ENCODE measurements around the gene KIF26A. TPM values are rescaled to one million over a fixed set of nuclear protein-coding genes. Genes with fewer than 3 reads are reported as not detected.

Gene KIF26A
- total RNA-seq, result 10.4 TPM

- peak; percentile 8 for ATAC-seq
- peak; percentile 61 for DNase-seq (ENCODE audit: low spot score)
- intact Hi-C loops (cut with DNase I), result loop anchor here (5.0 kb wide), 1 partner anchor 504 kb away; no protein-coding TSS in a partner anchor
These were observed at the start of gene KIF26A for GRCh38 chr14:104138098-104138717. Gene KIF26A, plus strand, starts transcription at chr14:104138587. Its CDS starts 136 bp downstream, at chr14:104138723.

DNA sequence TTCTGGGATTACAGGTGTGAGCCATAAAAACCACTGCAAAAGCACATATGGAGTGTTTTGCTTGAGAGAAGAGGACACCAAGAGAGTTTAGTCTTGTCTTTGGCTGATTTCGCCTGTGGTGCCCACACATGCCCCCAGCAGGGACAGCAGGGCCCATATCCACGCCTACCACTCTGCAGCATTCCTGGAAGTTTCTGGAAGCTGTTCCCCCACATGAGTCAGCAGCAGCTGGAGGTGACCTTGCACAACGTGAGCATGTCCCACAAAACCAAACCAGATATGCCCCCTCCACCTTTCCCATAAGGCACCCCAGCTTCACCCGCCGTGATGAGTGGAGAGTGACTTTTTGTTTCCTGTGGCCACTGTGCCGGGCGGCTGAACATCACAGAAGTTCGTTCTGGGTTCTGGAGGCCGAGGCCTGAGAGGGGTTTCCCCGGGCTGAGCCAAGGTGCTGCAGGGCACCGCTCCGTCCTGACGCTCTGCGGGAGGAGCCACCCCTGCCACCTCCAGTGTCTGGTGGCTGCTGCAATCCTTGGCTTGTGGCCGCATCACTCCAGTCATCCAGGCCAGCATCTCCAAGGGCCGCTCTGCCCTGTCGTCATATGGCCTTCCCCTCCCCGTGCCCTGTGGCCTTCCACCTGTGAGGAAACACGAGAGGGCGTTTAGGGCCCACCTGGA lies 48.2 kb upstream of the KIF26A start:
- peak; percentile 47 for DNase-seq (ENCODE audit: low spot score)
- intact Hi-C loops (cut with DNase I), result no loop called here
- ATAC-seq, result no peak

- no peak for DNase-seq (ENCODE audit: low spot score)
- no peak for ATAC-seq
- intact Hi-C loops (cut with DNase I), result no loop called here
These were observed 47.1 kb upstream of the KIF26A start for GRCh38 chr14:104091061-104091926.

DNA sequence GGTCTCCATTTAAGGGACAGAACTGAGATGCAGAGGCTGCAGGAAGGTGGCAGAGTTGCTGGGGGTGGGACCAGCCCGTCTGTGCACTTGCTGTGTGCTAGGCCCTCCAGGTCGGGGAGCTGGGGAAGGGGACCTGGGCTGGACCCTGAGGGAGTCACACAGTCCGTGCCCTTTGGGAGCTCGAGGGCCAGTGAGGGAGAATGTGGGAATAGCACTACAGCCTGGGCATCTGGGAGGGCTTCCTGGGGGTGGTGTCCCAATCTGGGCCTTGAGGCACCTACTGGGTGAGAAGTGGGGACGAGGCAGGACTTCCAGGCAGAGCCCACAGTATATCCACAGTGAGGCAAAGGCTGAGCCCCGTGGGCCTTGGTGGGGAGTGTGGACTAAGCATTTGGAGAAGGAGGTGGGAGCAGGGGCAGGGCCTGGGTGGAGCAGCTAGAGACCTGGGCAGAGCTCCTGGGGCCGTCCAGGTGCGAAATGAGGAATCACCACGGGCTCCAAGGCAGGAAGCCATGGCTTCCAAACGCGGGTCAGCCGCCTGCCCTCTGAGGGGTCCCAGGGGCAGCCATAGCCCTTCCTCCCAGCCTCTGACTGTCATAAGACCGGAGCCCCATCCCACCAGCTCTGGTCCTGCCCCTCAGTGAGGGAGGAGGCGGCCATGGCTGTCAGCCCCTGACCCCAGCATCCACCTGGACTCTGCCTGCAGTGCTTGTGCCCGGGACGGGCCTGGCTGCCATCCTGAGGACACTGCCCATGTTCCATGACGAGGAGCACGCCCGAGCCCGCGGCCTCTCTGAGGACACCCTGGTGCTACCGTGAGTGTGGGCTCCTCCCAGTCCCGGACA lies 46.2 kb upstream of the KIF26A start:
- no peak for DNase-seq (ENCODE audit: low spot score)
- intact Hi-C loops (cut with DNase I), result no loop called here
- ATAC-seq, result no peak

DNA sequence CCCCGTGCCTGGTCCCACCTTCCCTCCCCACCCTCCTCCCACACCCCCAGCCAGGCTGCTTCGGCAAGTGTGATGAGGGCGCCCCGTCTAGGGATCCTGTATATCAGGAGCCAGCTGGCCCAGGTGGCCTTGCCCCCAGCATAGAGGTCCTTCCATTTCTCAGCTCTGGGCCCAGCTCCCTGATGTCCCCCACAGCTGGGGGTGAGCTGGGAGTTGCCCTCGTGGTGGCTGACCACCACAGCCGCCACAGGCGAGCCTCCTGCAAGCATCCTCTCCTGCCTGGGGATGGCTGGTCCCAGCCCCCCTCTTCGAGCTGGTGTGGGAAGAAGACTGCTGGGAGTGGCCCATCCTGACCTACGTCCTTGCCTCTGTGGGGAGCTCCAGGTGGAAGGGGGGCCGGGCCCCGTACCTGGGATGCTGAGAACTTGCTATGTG lies 45.4 kb upstream of the KIF26A start:
- intact Hi-C loops (cut with DNase I), result no loop called here
- DNase-seq (ENCODE audit: low spot score) (no peak), ATAC-seq (no peak)

GRCh38 chr14:104093366-104094055 lies 44.9 kb upstream of the KIF26A start:
- ATAC-seq (peak; percentile 67), DNase-seq (ENCODE audit: low spot score) (no peak)
- intact Hi-C loops (cut with DNase I), result no loop called here

DNA sequence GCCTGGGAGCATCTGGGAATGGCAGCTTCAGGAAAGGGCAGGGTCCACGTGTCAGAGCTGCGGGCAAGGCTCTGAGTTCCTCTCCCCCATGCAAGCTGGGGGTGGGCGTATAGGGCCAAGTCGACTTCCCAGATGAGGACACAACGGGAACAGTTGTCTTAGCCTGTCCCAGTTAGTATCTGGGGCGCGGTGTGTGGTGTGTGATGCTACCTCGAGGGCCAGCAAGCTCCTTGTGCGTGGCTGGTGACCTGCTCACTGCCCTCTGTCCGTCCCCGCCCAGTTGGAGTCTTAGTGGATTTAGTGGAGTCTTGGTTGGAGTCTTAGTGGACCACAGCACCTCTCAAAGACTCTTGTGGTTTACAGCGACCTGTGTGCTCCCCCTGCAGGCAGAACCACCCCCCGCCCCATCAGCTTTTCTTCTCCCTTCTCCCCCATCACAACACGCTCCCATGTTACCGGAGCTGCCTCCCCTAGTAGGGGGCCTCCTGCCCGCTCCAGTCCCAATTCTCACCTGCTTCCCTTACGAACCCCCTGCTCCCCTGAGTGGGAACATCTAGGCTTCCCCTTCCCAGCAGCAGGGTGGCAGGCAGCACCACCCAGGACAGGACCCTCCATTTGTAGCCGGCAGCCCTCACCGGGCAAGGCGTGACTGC lies 44.2 kb upstream of the KIF26A start:
- ATAC-seq (no peak), DNase-seq (ENCODE audit: low spot score) (no peak)
- intact Hi-C loops (cut with DNase I), result no loop called here

DNA sequence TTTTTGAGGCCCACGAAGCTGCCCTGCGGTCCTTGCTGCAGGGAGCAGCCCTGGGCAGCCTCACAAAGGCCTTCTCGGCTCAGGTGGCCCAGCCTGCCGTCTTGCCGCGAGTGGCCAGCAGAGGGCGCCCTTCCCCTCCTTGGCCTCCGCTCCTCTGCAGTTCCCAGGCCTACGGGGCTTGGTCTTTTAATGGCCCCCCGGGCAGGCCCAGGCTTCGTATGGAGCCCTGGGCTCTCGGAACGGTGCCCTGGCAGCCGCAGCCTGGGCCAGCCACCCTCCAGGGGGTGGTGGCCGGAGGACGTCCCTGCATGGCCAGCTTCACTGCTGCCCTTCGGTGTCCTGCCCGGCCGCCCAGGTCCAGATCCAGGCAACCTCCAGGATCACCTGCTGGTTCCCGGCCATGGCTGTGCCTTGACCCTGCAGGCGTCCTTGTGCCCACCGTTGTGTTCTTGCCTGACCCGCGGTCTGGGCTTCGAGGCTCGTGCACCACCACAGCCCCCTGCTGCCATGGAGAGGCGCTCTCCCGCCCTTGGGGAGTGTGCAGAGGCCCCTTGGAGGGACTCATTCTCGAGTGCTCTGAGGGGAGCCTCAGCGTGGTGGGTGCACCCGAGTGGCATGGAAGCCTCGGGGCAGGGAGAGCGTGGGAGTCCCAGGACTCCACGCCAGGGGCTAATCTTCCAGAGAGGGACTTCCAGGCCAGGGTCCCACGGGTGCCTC lies 43.5 kb upstream of the KIF26A start:
- ATAC-seq, result peak; percentile 35

DNA sequence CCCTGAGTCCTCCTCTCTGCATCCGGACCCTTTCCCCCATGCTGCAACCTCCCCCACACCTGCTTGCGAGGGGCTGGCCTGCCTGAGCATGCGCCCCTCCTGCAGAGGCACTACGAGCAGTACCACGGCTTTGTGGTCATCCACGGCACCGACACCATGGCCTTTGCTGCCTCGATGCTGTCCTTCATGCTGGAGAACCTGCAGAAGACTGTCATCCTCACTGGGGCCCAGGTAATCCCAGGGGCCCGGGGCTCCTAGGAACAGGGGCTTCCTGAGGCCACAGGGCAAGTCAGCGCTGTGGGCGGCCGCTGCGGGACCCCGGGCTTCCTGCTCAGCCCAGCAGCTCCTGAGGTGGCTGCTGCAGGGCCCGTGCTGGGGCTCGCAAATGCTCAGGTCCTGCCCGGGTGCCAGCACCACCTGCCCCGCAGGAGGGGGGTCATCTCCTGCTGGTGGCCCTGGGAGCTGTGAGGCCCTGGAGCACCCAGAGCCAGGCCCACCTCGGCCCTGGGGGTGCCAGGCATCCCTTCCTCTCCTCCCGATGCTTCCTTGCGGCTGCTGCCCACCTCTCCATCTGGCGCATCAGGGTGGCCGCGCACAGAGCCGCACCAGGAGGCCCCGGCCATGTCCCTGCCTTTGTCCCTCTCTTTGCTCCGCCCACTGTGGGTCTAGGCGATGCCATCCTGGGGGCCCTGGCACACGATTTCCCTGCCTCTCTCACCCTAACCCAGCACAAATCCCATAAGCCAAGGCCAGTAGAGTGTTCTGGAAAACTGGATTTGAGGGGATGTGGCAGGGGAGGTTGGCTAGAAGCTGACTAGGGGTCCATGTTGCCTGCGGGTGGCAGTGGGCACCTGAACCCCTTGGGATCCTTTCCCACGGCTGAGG lies 42.7 kb upstream of the KIF26A start:
- intact Hi-C loops (cut with DNase I), result no loop called here
- no peak for ATAC-seq
- DNase-seq (ENCODE audit: low spot score), result no peak

More for the DNA sequence above, 43.5 kb upstream of the KIF26A start:
- DNase-seq (ENCODE audit: low spot score), result no peak
- intact Hi-C loops (cut with DNase I), result no loop called here

- intact Hi-C loops (cut with DNase I), result no loop called here
- ATAC-seq, result no peak
- no peak for DNase-seq (ENCODE audit: low spot score)
These were observed 42.1 kb upstream of the KIF26A start for GRCh38 chr14:104096318-104096717.

GRCh38 chr14:104096751-104097700 lies 41.4 kb upstream of the KIF26A start:
- ATAC-seq (no peak), DNase-seq (ENCODE audit: low spot score) (no peak)
- intact Hi-C loops (cut with DNase I), result no loop called here

DNA sequence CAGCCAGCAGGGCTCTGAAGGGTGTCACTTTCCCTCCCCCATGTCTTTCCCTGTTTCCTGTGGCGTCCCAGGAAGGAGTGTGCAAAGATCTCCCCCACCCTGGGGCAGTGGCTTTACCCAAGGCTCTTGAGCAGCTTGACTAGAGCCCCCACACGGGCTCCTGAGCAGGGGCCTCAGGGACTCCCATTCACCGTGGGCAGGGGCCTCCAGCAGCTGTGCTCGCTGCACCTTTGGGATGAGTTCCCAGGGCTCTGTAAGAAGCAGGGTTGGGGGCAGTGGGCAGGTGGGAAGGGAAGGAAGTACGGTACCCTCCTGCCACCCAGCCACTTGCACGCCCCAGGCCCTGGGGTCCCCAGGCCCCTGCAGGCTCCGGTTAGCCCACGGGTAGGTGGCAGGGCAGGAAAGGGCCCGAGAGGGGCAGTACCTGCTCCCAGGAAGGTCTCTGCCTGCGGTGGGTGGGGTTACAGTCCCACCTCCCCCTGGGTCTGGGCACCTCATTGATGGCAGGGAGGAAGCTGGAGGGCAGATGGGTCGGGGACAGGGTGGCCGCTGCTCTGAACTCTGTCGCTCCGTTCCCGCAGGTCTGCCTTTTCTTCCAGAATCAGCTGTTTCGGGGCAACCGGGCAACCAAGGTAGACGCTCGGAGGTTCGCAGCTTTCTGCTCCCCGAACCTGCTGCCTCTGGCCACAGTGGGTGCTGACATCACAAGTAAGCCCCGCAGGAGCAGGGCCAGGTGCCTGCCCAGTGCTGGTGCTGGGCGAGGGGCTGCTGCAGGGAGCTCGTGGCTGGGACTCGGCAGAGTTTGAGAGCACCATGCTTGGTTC lies 39.9 kb upstream of the KIF26A start:
- intact Hi-C loops (cut with DNase I), result no loop called here
- DNase-seq (ENCODE audit: low spot score) (no peak), ATAC-seq (no peak)

DNA sequence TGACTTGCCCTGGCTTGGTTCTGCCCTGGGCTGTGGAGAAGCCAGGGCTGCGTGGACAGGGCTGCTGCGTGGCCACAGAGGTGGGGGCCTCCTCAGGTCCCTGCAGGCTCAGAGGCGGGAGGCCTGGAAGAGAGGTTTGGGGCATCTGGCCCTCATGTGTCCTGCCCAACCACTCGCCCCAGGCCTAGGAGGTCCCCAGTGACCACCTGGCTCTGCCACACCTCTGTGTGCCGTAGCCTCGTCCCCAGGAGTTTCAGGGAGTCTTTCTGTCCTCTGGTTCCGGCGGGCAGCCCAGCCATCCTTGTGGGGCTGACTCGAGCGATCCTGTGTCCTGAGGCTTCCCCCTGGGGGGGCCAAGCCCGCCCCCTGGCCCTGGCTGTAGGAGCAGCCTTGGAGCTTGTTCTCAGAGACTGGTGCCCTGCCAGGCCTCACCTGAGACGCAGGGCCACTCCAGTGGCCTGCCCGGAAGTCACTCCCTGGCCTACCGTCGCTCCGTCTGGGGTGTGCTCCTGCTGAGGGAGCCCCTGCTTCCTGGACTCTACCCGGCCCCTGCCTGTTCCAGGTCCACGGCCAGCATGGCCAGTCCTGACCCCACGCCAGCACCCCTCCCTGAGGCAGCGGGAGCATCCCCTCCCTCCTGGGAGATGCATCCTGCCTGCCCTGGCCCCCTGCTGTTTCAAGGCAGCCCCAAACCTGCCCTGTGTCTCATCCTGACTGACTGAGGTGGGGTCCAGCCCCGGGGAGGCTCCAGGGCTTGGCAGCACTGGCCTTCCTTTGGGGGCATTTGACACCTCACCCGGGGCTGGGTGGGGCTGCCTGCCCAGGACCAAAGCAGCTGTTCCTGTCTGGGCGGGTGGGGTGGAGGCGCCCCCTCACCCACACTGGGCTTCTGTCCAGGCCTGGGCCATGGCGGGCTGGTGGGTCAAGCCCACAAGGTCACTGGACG lies 39.0 kb upstream of the KIF26A start:
- ATAC-seq, result no peak
- intact Hi-C loops (cut with DNase I), result no loop called here
- DNase-seq (ENCODE audit: low spot score), result no peak

All from sciatic nerve (tissue), 2 donors.